ENCODE results near the gene JMJD8. TPM values are rescaled to one million over a fixed set of nuclear protein-coding genes. Genes with fewer than 3 reads are reported as not detected.

JMJD8 gene, protein sequence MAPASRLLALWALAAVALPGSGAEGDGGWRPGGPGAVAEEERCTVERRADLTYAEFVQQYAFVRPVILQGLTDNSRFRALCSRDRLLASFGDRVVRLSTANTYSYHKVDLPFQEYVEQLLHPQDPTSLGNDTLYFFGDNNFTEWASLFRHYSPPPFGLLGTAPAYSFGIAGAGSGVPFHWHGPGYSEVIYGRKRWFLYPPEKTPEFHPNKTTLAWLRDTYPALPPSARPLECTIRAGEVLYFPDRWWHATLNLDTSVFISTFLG
- total RNA-seq = 100 to 1,000 TPM in 4 of 5 donors, 10 to 100 TPM in 1; 24.2 to 229 (median 123) TPM
- 10 to 100 TPM; 27.6 to 44.2 (median 31.9) TPM for polyA plus RNA-seq
- long read RNA-seq, donor 1, partial matches to known transcripts = 50 of 56 reads
- long read RNA-seq, donor 1, other reads (novel, unspliced or antisense) = 0 of 56 reads
- long read RNA-seq, donor 2, transcript JMJD8-201 (9 exons, 2,038 nt) = major isoform, 8 of 11 reads
- long read RNA-seq, donor 2, partial matches to known transcripts = 0 of 11 reads
- long read RNA-seq, donor 2, other reads (novel, unspliced or antisense) = 0 of 11 reads
- long read RNA-seq, donor 3, partial matches to known transcripts = 0 of 5 reads
- long read RNA-seq, donor 3, other reads (novel, unspliced or antisense) = 0 of 5 reads
- long read RNA-seq, donor 4, partial matches to known transcripts = 0 of 1 reads
- long read RNA-seq, donor 4, other reads (novel, unspliced or antisense) = 0 of 1 reads
- long read RNA-seq, donor 5, transcript JMJD8-201 (9 exons, 2,038 nt) = major isoform, 5 of 6 reads
- long read RNA-seq, donor 5, partial matches to known transcripts = 0 of 6 reads
- long read RNA-seq, donor 5, other reads (novel, unspliced or antisense) = 0 of 6 reads
- long read RNA-seq, donor 6, transcript JMJD8-201 (9 exons, 2,038 nt) = major isoform, 15 of 21 reads
- long read RNA-seq, donor 6, partial matches to known transcripts = 0 of 21 reads
- long read RNA-seq, donor 6, other reads (novel, unspliced or antisense) = 0 of 21 reads
- long read RNA-seq, donor 7, partial matches to known transcripts = 0 of 8 reads
- long read RNA-seq, donor 7, other reads (novel, unspliced or antisense) = 0 of 8 reads
- long read RNA-seq, donor 8, transcript JMJD8-201 (9 exons, 2,038 nt) = major isoform, 6 of 7 reads
- long read RNA-seq, donor 8, partial matches to known transcripts = 0 of 7 reads
- long read RNA-seq, donor 8, other reads (novel, unspliced or antisense) = 0 of 7 reads
- long read RNA-seq, donor 9, partial matches to known transcripts = 0 of 6 reads
- long read RNA-seq, donor 9, other reads (novel, unspliced or antisense) = 0 of 6 reads
- long read RNA-seq, donor 10, partial matches to known transcripts = 0 of 3 reads
- long read RNA-seq, donor 10, other reads (novel, unspliced or antisense) = 0 of 3 reads

DNA sequence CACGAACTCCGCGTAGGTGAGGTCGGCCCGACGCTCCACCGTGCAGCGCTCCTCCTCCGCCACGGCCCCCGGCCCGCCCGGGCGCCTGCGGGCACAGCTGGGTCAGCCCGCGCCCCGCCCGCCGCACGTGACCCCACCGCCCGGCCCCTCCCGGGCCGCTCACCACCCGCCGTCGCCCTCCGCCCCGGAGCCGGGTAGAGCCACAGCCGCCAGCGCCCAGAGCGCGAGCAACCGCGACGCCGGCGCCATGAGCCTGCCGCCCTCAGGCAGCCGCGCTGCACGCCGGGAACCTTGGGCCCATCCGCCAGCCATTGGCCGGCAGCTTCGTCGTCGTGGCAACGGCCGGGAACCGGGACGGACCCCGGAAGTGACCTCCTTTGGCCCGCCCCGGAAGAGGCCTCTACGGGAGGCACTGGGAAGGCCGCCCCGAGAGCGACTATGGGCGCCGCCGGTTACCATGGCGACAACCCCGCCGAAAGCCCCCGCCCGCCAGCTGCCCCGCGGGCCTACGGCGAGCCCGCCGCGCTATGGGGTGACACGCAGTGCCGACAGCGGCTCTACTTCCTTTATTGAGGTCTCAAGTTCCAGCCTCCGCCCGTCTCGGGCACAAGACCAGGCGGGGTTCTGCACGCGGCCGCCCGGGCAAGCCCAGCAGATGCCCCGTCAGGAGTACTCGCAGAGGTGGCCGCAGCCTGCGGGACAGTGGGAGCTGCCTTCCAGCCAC, at the start of gene JMJD8:
Gene JMJD8 (minus strand): TSS at position 264 of the 724 bp plus-strand sequence. CDS start 15 bp downstream, at position 249.
- 1 to 3% (median 2%) methylated on average over 37 to 91 of the region's 91 CpGs; no CpG with 5 or more reads in 1 of the 5 donors for WGBS, 5 donors
- H3K27ac ChIP-seq = peak within 1 kb of the TSS; percentile 77 to 90 (median 87)
- intact Hi-C loops (cut with DNase I; ENCODE audit: low total_unique reads) = no loop called here
- peak; percentile 98 to 99 for DNase-seq
- H3K27me3 ChIP-seq = no peaks in the 10 kb centered on the region
- H3K9me3 ChIP-seq = no peaks in the 10 kb centered on the region
- H3K4me3 ChIP-seq = peak within 1 kb of the TSS; percentile 62 to 88 (median 78)
- TF ChIP-seq, protein P1, sequence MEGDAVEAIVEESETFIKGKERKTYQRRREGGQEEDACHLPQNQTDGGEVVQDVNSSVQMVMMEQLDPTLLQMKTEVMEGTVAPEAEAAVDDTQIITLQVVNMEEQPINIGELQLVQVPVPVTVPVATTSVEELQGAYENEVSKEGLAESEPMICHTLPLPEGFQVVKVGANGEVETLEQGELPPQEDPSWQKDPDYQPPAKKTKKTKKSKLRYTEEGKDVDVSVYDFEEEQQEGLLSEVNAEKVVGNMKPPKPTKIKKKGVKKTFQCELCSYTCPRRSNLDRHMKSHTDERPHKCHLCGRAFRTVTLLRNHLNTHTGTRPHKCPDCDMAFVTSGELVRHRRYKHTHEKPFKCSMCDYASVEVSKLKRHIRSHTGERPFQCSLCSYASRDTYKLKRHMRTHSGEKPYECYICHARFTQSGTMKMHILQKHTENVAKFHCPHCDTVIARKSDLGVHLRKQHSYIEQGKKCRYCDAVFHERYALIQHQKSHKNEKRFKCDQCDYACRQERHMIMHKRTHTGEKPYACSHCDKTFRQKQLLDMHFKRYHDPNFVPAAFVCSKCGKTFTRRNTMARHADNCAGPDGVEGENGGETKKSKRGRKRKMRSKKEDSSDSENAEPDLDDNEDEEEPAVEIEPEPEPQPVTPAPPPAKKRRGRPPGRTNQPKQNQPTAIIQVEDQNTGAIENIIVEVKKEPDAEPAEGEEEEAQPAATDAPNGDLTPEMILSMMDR (IDR thresholded peaks at IDR 0.05) = no peak
- peak; percentile 71 to 97 (median 73) for TF ChIP-seq POLR2AphosphoS5 (IDR thresholded peaks at IDR 0.05)
- H3K36me3 ChIP-seq = peaks cover 32 to 52% (median 41%) of the 10 kb centered on the region in 4 donors
- peaks cover 50 to 83% (median 73%) of the 10 kb centered on the region in 4 donors for H3K4me1 ChIP-seq

DNA sequence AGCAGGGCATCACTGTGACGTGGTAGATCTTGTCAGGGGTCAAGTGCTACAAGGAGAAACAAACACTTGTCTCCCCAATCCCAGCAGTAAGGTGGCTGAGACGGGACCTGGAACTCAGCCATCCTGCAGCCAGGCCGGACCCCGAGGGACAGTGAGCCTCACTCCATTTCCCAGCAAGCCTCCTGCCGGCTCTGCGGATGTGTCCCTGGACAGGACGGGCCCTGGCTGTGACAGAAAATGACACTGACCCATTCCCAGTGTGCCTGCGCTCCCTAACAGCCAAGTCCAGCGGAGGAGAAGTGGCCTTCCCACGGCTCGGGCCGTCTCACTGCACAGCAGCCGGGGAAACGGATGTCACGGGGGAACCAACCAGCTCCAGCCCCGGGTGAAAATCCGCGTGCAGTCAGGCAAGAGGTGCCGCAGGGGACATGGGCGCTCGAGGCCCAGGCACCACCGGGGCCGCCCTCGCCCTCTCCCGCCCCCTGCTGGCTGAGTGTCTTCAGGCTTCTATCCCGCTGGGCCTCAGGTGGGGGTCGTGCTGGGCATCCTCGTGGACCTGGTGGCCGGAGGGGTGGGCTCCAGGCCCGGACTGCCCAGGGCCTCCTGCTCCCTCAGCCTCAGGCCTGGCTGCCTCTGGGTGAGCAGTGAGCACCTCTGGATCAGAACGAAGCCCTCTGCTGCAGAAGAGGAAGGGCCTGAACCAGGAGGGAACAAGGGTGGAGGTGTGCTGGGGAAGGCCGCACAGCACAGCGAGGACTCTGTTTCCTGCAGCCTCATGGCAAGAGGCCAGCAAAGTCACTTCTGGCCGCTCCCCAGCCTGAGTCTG, 49.5 kb upstream of the JMJD8 start:
- no peak overlapping the region for H3K4me3 ChIP-seq
- WGBS, 5 donors = 69 to 88% (median 81%) methylated on average over 13 to 34 of the region's 34 CpGs
- no peak for DNase-seq

DNA sequence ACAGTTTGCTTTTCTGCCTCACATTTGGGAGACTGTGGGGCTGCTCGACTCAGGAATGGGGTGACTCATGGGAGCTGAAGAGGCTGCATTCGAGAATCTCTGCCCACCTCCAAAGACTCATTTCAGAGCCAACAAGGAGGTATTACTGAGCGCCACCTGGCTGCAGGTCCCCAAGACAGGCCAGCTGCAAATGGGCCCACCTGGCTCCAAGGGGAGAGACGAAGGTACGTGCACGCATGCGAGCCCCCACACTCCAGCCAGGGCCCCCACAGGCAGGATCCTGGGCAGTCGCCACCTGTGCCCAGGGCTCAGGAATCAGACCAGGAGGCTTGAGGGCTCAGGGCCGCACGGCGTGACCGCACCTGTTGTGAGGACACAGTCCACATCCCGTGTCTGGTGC, 48.8 kb upstream of the JMJD8 start:
- 88 to 93% (median 90%) methylated on average over 7 to 13 of the region's 13 CpGs for WGBS, 5 donors
- H3K4me1 ChIP-seq = peaks cover 12 to 16% (median 12%) of the 10 kb centered on the region in 4 donors
- no peak for TF ChIP-seq POLR2AphosphoS5 (IDR thresholded peaks at IDR 0.05)
- no peak for TF ChIP-seq POLR2A (IDR thresholded peaks at IDR 0.05)
- TF ChIP-seq, protein P1 (IDR thresholded peaks at IDR 0.05) = no peak
- TF ChIP-seq EP300 (IDR thresholded peaks at IDR 0.05) = no peak
- H3K36me3 ChIP-seq = peaks cover 45 to 85% (median 77%) of the 10 kb centered on the region in 4 donors
- H3K27ac ChIP-seq = no peak overlapping the region
- H3K9me3 ChIP-seq = no peaks in the 10 kb centered on the region
- DNase-seq = no peak
- intact Hi-C loops (cut with DNase I; ENCODE audit: low total_unique reads) = no loop called here
- peaks cover 0 to 16% (median 10%) of the 10 kb centered on the region in 3 donors for H3K27me3 ChIP-seq
- H3K4me3 ChIP-seq = no peak overlapping the region

More for the DNA sequence above, 49.5 kb upstream of the JMJD8 start:
- H3K27ac ChIP-seq = no peak overlapping the region
- TF ChIP-seq POLR2A (IDR thresholded peaks at IDR 0.05) = no peak
- TF ChIP-seq EP300 (IDR thresholded peaks at IDR 0.05) = no peak
- TF ChIP-seq POLR2AphosphoS5 (IDR thresholded peaks at IDR 0.05) = no peak
- TF ChIP-seq, protein P1 (IDR thresholded peaks at IDR 0.05) = no peak
- peaks cover 46 to 91% (median 82%) of the 10 kb centered on the region in 4 donors for H3K36me3 ChIP-seq
- no peaks in the 10 kb centered on the region for H3K9me3 ChIP-seq
- intact Hi-C loops (cut with DNase I; ENCODE audit: low total_unique reads) = no loop called here
- H3K4me1 ChIP-seq = peaks cover 5 to 10% (median 5%) of the 10 kb centered on the region in 4 donors
- H3K27me3 ChIP-seq = peaks cover 0 to 9% (median 3%) of the 10 kb centered on the region in 3 donors

Data from stomach (tissue), 19 donors.